Tibial nerve (tissue), 3 donors: ENCODE measurements around the gene SDK1.

Experiments
- POLR2A ChIP-seq, 2 donors: fragments of 450-650 bp; IDR thresholded peaks; one replicate each; pipeline ENCODE4 v1.6.1; 2017; ENCODE audit warnings: antibody characterized with exemption in 2 of 2, mild to moderate bottlenecking in 2 of 2, moderate library complexity in 2 of 2
- TF ChIP-seq, protein P1 (sequence below), 5 experiments: fragments of 200-600 bp in 3 of 5; fragments of 450-650 bp in 2 of 5; sonication (generic) in 3 of 5; IDR thresholded peaks; one replicate each; pipeline ENCODE4 v1.5.1; 2016 to 2019; ENCODE audit warnings: antibody characterized with exemption in 5 of 5, mild to moderate bottlenecking in 3 of 5, moderate library complexity in 2 of 5

DNA sequence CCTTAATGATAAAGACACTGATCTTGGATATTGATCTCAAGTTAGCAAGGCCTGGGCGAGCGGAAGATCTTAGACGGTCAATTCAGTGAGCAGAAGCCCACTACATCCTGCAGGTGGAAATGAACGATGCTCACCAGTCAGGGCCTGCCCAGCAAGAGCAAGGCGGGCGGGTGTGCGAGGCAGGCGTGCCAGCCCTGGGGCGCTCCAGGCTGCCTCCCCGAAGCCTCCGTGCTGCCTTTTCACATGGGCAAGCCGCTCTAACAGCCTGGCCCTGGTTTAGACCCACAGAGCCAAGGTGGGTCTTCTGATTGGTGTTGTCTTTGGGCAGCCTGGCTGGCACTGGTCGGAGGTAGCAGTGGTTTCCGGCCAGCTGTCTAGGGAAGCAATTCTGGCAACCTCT is 906.0 kb downstream of the SDK1 start:
- TF ChIP-seq, protein P1, sequence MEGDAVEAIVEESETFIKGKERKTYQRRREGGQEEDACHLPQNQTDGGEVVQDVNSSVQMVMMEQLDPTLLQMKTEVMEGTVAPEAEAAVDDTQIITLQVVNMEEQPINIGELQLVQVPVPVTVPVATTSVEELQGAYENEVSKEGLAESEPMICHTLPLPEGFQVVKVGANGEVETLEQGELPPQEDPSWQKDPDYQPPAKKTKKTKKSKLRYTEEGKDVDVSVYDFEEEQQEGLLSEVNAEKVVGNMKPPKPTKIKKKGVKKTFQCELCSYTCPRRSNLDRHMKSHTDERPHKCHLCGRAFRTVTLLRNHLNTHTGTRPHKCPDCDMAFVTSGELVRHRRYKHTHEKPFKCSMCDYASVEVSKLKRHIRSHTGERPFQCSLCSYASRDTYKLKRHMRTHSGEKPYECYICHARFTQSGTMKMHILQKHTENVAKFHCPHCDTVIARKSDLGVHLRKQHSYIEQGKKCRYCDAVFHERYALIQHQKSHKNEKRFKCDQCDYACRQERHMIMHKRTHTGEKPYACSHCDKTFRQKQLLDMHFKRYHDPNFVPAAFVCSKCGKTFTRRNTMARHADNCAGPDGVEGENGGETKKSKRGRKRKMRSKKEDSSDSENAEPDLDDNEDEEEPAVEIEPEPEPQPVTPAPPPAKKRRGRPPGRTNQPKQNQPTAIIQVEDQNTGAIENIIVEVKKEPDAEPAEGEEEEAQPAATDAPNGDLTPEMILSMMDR (IDR thresholded peaks at IDR 0.05), result no peak
- no peak for TF ChIP-seq POLR2A (IDR thresholded peaks at IDR 0.05)
